Transverse colon (tissue), 4 donors: ENCODE measurements around the gene DDI1. TPM values are rescaled to one million over a fixed set of nuclear protein-coding genes. Genes with fewer than 3 reads are reported as not detected.

Source experiments
- DNase-seq: peaks from one replicate; pipeline ENCODE4 v3.0.0-alpha.2; 2019
- H3K27ac ChIP-seq, 4 donors: fragments of 200-600 bp; sonication (generic); 2 replicates each; pipeline ENCODE4 v1.5.1; 2016 to 2018; ENCODE audit warnings: inconsistent platforms in 4 of 4
- H3K27me3 ChIP-seq: fragments of 200-600 bp; sonication (generic); 2 replicates; pipeline ENCODE4 v1.5.1; 2017; ENCODE audit warnings: inconsistent platforms
- H3K36me3 ChIP-seq, 4 donors: fragments of 200-600 bp; sonication (generic); 2 replicates each; pipeline ENCODE4 v1.5.1; 2017 to 2019; ENCODE audit warnings: inconsistent platforms in 4 of 4
- H3K4me1 ChIP-seq, 4 donors: fragments of 200-600 bp; sonication (generic); 2 replicates each; pipeline ENCODE4 v1.5.1; 2017 to 2020; ENCODE audit warnings: inconsistent platforms in 4 of 4
- H3K4me3 ChIP-seq, 4 donors: fragments of 200-600 bp; sonication (generic); 1 replicate in 1 of 4; 2 replicates in 3 of 4; pipeline versions ENCODE4 v1.5.1 to v1.6.1; 2017 to 2019; ENCODE audit warnings: inconsistent platforms in 4 of 4
- H3K9me3 ChIP-seq, 2 donors: fragments of 200-600 bp; sonication (generic); 2 replicates each; pipeline ENCODE4 v1.5.1; 2017 to 2019; ENCODE audit warnings: inconsistent platforms in 2 of 2
- CTCF ChIP-seq, 5 experiments: fragments of 200-600 bp in 3 of 5; fragments of 450-650 bp in 2 of 5; sonication (generic) in 3 of 5; IDR thresholded peaks; 1 replicate in 2 of 5; 2 replicates in 3 of 5; pipeline ENCODE4 v1.5.1; 2016 to 2017; ENCODE audit warnings: antibody characterized with exemption in 5 of 5, inconsistent platforms in 3 of 5, mild to moderate bottlenecking in 2 of 5, moderate library complexity in 1 of 5
- EP300 ChIP-seq: sonication (generic); formaldehyde crosslinking; IDR thresholded peaks from one replicate; pipeline ENCODE4 v1.6.1; 2017; ENCODE audit warnings: antibody characterized with exemption, low read depth
- POLR2A ChIP-seq: fragments of 450-650 bp; IDR thresholded peaks from one replicate; pipeline ENCODE4 v1.6.1; 2016; ENCODE audit warnings: antibody characterized with exemption, mild to moderate bottlenecking, moderate library complexity
- POLR2AphosphoS5 ChIP-seq, 3 donors: sonication (generic); formaldehyde crosslinking; IDR thresholded peaks; one replicate each; pipeline ENCODE4 v1.6.1; 2016; ENCODE audit warnings: antibody characterized with exemption in 3 of 3
- WGBS, 2 donors: methylation state at CpG; one replicate each; pipeline ENCODE4 v1.1.5; 2018; ENCODE audit warnings: low coverage in 1 of 2; 5-methylcytosine and 5-hydroxymethylcytosine counted together
- in situ Hi-C, 4 donors: fragments of 200-750 bp; cut with MboI; loops; one replicate each; pipeline versions ENCODE4 v1.15.0 to v1.15.1; 2017; ENCODE audit warnings: low sequenced_read_pairs in 3 of 4, low pct_ligation_motif_present in 1 of 4, low pct_unique_long_range_greater_than_20kb in 1 of 4
- intact Hi-C: fragments of 100-400 bp; cut with DNase I; formaldehyde crosslinking; loops from one replicate; pipeline ENCODE4 v1.15.1; 2023; ENCODE audit warnings: low total_unique reads
- total RNA-seq, 4 donors: library from RNA; depleted of rRNA; stranded (reverse); fragments of >200 nt; gene quantifications; one replicate each; pipeline ENCODE4 v1.1.0, GENCODE V29; 2016

DDI1 gene
- total RNA-seq, 4 donors from 2014 or later = not detected

- Histone ChIP-seq H3K9me3 (no peaks in the 10 kb centered on the region), H3K4me1 (no peaks in the 10 kb centered on the region), H3K27ac (no peak overlapping the region), H3K36me3 (no peaks in the 10 kb centered on the region), H3K4me3 (no peak overlapping the region), H3K27me3 (no peaks in the 10 kb centered on the region)
- no peak for DNase-seq
- in situ Hi-C loops (no loop called here), intact Hi-C loops (no loop called here)
- no peak for TF ChIP-seq CTCF (IDR thresholded peaks at IDR 0.05)
- TF ChIP-seq POLR2A = no peak
- TF ChIP-seq EP300 = no peak
- TF ChIP-seq POLR2AphosphoS5 (IDR thresholded peaks at IDR 0.05) = no peak
Observed at GRCh38 chr11:104033134-104033533, 3.3 kb upstream of the DDI1 start.

GRCh38 chr11:104033561-104033960, 2.9 kb upstream of the DDI1 start:
- Histone ChIP-seq H3K27me3 (no peaks in the 10 kb centered on the region), H3K4me1 (no peaks in the 10 kb centered on the region), H3K4me3 (no peak overlapping the region), H3K27ac (no peak overlapping the region), H3K36me3 (no peaks in the 10 kb centered on the region), H3K9me3 (no peaks in the 10 kb centered on the region)
- no peak for DNase-seq
- 83% methylated on average over 1 of the region's 1 CpG for WGBS, 2 donors
- intact Hi-C loops (no loop called here), in situ Hi-C loops (no loop called here)
- TF ChIP-seq POLR2AphosphoS5 (IDR thresholded peaks at IDR 0.05) (no peak), POLR2A (no peak), CTCF (IDR thresholded peaks at IDR 0.05) (no peak), EP300 (no peak)

GRCh38 chr11:104036995-104037394, 555 bp downstream of the DDI1 start:
- intact Hi-C loops = no loop called here

GRCh38 chr11:104041792-104042191, 5.4 kb downstream of the DDI1 start:
- WGBS, 2 donors = 79 to 91% methylated on average over 2 of the region's 2 CpGs
- no peaks in the 10 kb centered on the region for H3K9me3 ChIP-seq
- H3K4me3 ChIP-seq = no peak overlapping the region
- in situ Hi-C loops = no loop called here
- H3K36me3 ChIP-seq = no peaks in the 10 kb centered on the region
- DNase-seq = no peak
- intact Hi-C loops = no loop called here
- no peaks in the 10 kb centered on the region for H3K4me1 ChIP-seq
- TF ChIP-seq POLR2A (no peak), POLR2AphosphoS5 (IDR thresholded peaks at IDR 0.05) (no peak), EP300 (no peak), CTCF (IDR thresholded peaks at IDR 0.05) (no peak)
- H3K27me3 ChIP-seq = no peaks in the 10 kb centered on the region
- H3K27ac ChIP-seq = no peak overlapping the region

More at GRCh38 chr11:104036995-104037394, 555 bp downstream of the DDI1 start:
- Histone ChIP-seq H3K27ac (no peak overlapping the region), H3K9me3 (no peaks in the 10 kb centered on the region), H3K4me3 (no peak overlapping the region), H3K27me3 (no peaks in the 10 kb centered on the region), H3K36me3 (no peaks in the 10 kb centered on the region), H3K4me1 (no peaks in the 10 kb centered on the region)
- no peak for DNase-seq
- 97% methylated on average over 21 of the region's 21 CpGs; no CpG with 5 or more reads in 1 of the 2 donors for WGBS, 2 donors
- TF ChIP-seq CTCF (IDR thresholded peaks at IDR 0.05) = no peak
- TF ChIP-seq POLR2AphosphoS5 (IDR thresholded peaks at IDR 0.05) = no peak
- TF ChIP-seq EP300 = no peak
- TF ChIP-seq POLR2A = no peak
- in situ Hi-C loops = no loop called here
